GM21825 (cell line): ENCODE results near the gene DOHH.

ENCODE experiments used
- ATAC-seq: cut with Tn5 transposase; IDR thresholded peaks from one replicate; pipeline ENCODE4 v1.9.1; 2021; ENCODE audit warnings: mild to moderate bottlenecking, moderate library complexity; ENCODE audit not compliant: unreplicated experiment

DOHH gene

DNA sequence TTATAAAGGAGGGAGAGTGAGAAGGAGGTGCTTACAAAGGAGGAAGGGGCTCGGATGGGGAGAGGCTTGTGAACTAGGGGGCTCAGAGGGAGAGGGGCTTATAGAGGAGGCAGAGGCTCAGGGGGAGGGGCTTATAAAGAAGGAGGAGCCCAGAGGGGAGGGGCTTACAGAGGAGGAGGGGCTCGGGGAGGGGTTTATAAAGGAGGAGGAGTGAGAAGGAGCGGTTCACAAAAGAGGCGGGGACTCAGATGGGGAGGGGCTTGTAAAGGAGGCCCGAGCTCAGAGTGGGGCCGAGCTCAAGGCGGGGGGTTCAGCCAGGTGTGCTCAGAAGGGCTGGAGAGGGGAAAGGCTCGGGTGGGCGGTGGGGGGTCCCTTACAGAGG lies 20.6 kb downstream of the DOHH start:
- no peak for ATAC-seq

DNA sequence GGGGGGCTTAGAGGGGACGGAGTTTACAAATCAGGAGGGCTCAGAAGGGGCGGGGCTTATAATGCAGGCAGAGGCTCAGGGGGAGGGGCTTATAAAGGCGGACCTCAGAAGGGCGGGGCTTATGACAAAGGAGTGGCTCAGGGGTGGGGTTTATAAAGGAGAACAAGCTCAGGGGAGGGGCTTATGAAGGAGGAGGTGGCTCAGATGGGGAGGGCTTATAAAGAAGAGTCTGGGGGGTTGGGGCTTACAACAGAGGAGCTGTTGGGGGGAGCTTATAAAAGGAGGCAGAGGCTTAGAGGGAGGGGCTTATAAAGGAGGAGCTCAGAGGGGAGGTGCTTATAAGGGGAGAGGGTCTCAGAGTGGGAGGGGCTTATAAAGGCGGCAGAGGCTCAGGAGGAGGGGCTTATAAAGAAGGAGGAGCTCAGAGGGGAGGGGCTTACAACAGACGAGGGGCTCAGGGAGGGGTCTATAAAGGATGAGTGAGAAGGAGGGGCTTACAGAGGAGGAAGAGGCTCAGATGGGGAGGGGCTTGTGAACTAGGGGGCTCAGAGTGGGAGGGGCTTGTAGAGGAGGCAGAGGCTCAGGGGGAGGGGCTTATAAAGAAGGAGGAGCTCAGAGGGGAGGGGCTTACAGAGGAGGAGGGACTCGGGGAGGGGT lies 21.2 kb downstream of the DOHH start:
- ATAC-seq = no peak

DNA sequence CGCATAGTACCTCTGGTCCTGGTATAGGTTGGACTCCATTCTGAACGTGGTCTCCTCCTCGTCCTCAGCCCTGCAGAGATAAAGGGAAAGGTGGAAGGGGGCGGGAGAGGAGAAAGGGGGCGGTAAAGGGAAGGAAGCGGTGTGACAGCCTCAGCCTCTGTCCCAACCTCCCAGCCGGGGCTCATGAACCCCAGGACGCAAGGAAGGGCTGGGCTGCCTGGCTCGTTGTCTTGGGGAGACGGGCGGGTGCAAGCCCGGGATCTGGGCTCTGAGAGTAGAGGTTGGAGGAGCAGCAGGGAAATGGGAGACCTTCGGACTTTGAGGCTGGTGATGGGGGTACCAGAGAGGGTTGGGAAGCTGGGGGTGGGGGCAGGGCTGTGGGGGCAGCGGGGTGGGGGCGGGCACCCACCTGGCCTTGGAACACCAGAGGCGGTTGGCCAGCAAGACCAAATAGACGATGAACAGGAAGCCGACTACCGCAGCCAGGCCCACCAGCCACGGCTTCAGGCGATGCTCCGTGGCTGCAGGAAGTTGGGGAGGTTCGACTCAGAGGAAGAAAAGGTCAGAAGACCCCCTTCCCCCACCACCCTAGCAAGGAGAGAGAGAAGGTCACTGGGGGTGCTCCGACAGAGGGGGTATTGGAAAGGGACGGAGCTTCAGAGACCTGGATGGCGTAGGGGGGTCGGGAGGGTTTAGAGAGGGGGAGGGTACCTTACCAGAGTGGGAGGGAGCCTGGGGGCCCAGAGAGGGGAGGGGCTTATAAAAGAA lies 21.9 kb downstream of the DOHH start:
- no peak for ATAC-seq

DNA sequence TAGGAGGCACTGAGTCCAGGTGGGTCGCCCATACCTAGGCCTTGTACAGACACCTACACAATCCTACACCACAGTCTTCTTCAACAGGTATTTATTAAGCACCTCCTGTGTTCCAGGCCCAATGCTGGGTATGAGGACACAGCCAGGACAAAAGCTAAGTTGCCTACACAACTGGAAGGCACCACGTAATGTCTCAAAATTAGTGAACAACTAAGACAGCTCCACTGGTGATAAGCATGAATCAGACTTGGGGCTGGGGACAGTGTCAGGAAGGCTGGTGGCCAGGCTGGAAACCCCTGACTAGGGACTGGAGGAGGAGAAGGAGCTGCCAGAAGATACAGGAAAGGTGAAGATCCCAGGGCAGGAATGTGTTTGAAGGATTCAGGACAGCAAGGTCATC lies 22.5 kb downstream of the DOHH start:
- no peak for ATAC-seq

DNA sequence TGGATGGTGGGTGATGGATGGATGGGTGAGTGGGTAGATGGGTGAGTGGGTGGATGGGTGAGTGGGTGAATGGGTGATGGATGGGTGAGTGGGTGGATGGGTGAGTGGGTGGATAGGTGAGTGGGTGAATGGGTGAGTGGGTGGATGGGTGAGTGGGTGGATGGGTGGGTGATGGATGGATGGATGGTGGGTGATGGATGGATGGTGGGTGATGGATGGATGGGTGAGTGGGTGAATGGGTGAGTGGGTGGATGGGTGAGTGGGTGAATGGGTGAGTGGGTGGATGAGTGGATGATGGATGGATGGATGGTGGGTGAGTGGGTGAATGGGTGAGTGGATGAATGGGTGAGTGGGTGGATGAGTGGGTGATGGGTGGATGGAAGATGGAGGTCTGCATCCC lies 23.0 kb downstream of the DOHH start:
- ATAC-seq = no peak

DNA sequence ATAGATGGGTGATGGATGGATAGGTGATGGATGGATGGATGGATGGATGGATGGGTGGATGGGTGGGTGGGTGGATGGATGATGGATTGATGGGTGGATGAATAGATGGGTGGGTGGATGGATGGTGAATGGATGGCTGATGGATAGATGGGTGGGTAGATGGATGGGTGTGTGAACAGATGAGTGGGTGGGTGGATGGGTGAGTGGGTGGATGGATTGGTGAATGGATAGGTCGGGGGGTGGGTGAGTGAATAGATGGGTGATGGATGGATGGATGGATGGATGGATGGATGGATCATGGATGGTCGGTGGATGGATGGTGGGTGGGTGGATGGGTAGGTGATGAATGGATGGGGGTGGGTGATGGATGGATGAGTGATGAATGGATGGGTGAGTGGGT lies 23.6 kb downstream of the DOHH start:
- ATAC-seq = no peak

DNA sequence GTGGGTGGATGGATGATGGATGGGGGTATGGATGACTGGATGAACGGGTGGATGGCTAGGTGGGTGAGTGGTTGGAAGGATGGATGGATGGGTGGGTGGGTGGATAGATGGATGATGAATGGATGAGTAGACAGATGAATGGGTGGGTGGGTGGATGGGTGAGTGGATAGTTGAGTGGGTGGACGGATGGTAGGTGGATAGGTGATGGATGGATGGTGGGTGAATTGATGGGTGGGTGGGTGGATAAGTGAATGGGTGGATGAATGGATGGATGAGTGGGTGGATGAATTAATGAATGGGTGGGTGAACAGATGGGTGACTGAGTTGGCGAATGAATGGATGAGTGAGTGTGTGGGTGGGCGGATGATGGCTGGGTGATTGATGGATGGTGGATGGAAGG lies 25.0 kb downstream of the DOHH start:
- no peak for ATAC-seq

DNA sequence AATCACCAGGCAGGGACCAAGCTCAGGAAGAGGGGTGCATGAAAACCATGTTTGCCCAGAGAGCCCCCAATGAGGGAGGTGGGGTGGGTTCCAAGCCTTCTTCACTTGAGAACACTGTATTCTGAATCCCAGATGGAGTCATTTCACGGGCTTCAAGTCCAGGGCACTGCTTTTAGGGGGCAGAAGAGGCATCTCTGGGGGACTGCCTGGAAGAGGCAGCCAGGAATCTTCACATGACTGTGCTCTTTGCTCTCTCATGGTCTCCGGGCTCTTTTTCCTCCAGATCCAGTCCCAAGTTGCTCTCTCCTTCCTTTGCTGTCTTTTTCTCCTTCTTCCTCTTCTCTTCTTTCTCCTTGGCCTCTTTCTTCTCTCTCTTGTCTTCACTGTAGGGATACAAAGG lies 25.9 kb downstream of the DOHH start:
- no peak for ATAC-seq

DNA sequence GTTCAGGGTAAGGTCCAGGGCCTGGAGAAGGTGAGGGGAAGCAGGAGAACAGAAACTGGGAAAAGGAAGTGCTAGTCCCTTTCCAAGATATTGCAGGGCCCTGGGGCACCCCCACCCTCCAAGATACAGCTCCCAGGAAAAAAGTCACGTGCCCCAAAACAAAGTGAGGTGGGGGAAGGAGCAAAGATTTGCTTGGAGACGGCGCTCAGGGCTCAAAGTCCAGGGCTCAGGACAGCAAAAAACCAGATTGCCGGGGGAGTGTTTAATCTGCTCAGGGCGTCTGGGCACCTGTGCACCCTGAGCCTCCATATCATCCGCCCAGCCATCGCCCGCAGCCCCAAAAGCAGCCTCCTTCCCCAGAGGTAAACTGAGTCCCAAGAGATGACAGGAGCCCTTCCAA lies 26.5 kb downstream of the DOHH start:
- ATAC-seq = no peak

DNA sequence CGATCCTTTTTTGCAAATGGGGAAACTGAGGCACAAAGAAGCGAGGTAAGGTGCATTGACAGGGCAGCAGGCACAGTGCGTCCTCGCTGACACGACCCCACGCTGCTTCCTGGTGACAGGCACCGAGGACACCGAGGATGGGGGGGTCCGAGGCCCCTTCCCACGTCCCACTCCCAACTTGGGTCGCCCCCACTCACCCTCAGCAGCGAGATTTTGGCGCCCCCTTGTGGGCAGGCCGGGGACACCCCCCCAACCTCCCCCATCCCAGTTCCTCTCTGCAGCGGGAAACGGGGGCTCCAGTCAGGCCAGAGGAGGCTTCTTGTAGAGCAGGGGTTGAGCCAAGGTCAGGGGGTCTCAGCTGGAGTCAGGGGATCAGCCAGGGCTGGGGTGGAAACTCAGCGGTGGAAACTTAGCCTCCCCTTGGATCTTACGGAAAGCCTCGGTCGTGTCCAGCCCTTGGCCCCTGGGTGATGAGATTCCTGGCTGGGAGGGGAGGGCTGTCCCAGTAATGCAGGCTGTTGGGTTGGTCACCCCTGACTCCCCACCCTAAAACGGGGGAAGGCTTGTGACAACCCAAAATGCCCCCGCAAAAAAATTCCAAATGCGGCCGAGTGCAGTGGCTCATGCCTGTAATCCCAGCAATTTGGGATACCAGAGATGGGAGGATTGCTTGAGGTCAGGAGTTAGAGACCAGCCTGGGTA lies 28.4 kb downstream of the DOHH start:
- ATAC-seq = no peak

DNA sequence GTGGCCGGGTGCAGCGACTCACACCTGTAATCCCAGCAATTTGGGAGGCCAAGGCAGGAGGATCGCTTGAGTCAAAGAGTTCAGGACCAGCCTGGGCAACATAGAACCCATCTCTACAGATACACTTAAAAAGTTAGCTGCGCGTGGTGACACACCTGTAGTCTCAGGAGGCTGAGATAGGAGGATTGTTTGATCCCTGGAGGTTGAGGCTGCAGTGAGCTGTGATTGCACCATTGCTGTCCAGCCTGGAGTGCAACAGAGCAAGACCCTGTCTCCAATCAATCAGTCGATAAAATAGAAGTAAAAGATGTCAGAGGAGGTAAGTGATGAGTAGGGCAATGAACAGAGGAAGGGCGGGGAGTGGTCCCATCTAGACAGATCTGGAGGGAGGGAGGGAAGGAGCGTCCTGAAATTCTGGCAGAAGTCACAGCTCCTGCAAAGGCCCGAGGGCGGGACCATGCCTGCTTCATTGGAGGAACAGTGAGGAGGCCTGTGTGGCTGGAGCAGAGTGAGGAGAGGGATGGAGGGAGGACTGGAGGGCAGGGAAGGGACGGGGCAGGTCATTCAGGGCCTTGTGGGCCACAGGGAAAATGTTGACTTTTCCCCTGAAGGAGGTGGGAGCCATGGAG lies 29.9 kb downstream of the DOHH start:
- no peak for ATAC-seq

DNA sequence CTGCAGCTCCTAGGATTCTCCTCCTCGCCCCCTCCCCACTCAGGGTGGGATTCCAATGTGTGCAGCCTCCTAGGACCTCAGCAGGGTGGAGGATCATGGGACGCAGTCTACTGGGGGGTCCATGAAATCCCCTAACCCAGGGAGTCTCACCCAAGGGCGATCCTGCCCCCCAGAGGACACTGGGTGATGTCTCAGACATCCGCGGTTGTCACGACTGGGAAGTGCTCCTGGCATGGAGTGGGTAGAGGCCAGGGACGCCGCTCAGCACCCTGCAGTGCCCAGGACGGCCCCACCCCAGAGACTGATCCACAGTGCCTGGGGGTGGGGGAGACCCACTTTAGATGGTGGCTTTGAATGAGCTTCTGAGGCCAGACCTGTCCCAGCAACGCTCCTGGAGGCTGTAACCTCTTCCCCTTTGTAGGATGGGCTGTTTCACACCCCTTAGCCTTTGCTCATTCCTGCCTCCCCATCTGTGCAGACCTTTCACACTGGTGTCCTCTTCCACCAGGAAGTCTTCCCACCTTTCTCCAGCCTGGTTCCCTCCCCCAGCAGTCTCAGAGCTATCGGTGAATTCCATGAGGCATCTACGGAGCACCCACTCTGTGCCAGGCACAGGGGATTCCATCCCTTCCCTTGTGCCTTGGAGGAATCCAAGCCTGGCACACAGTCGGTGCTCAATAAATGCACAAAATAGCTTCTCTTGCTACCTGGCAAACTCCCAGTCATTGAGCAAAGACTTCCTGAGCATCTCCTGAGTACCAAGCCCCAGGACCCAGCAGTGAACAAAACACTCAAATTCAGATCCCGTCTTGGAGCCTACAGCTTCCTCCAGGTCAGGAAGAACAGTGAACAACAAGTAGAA lies 30.6 kb downstream of the DOHH start:
- no peak for ATAC-seq

DNA sequence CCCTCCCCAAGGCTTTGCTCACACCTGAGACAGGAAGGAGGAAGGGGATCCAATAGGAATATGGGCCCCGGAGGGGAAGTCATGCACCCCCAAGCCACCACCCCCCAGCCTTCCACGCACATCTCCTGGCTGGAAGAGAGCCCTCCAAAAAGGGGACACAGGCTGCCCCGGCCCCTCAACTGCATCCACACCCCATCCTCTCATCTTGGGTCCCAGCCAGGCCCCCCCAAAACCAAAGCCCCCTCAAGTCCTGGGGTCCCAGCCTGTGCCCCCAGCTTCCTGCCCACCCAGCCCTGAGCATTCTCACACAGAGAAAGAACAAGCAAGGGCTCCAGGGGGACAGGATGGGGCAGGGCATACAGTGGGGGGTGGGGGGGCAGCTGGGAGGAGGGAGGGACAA lies 32.3 kb downstream of the DOHH start:
- ATAC-seq = no peak

DNA sequence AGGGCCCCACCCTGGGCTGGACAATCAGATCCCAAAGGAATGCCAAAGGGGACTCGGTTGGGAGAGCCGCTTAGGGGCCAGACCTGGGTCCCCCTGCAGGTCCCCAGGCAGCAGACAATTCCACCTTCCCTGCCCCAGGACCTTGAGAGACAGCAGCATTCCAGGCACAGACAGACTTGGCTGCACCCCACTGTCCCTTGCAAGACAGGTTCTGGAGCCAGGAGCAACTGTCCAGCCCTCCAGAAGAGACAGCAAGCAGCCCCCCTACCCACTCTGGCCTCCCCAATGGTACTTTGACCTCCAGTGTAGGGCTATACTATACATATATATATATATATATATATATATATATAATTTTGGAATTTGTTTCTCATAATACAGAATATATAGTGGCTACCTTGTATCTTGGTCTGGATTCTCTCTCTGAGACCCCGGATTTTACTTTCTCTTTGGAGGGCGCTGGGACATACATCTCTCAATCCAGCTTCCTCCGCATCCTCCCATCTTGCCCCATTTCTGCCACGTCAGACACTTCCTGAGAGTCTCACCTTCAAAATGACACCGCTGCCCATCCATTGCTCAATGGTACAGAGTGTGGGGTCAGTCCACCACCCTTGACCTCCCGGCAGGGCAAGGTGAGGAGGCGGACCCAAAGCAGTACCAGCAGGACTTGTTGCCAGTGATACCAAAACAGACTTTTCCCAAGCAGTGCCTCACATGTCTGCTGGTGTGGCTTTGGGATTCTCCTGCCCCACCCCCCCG lies 32.9 kb downstream of the DOHH start:
- ATAC-seq = no peak

DNA sequence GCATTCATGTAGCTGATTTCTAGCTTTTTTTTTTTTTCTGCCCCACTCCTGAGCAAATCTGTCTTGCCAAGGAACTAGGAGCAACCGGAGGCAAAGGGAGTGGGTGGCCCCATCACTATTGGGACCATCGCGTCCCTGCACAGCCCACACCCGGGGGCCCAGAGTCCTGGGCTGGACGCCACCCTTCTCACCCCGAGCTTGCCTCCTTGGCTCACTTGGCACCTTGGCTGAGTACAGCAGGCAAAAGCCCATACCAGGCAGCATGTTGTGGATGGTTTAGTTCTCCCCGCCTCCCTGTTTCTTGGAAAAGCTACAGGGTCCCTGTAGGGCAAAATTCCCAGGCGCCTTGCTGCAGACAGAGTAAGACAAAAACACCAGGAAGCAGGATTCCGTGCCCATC lies 33.8 kb downstream of the DOHH start:
- no peak for ATAC-seq

DNA sequence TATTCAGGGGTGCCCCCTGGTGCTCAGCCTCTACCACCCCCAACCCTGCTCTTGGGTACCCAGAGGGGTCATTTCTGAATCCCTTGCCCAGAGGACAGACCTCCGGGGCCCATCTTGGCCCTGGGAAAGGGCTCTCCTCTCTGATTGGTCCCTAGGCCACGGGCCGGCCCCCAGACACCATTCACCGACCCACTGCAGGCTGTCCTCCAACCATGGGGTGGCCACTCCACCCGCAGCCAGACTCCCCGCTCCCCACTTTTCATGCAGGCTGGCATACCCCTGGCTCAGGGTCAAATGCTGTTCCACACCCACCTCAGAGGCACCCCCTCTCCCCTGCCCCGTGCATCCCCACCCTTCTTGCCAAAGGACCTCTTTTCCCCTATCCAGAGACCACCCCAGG lies 34.9 kb downstream of the DOHH start:
- no peak for ATAC-seq

DNA sequence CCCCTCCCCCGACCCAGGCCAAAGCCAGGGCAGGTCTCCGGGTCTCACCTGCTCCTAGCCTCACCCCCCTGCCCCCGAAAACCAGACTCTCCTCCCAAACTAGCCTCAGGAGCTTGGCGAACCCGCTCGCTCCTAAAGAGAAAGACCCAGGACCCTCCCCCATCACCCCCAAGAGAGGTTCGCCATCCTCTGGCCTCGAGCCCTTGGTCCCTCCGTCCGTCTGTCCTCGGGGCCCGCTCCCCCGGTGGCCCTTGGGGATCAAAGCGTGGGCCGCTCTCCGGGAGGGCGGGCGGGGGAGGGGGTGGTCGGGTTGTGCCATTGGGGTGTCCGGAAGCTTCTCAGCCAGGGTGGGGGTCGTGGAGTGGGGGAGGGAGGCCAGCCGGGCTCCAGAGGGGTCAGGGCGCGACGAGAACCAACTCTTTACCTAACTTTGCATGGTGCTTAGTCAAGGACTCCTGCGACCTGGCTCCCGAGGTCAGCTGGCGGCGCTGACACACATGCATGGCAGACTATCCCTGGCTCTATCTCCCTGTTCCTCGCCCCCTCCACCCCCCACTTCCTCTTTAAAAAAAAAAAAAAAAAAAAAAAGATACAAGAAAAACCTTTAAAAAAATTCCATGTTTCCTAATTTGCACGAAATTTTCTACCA lies 35.8 kb downstream of the DOHH start:
- no peak for ATAC-seq

DNA sequence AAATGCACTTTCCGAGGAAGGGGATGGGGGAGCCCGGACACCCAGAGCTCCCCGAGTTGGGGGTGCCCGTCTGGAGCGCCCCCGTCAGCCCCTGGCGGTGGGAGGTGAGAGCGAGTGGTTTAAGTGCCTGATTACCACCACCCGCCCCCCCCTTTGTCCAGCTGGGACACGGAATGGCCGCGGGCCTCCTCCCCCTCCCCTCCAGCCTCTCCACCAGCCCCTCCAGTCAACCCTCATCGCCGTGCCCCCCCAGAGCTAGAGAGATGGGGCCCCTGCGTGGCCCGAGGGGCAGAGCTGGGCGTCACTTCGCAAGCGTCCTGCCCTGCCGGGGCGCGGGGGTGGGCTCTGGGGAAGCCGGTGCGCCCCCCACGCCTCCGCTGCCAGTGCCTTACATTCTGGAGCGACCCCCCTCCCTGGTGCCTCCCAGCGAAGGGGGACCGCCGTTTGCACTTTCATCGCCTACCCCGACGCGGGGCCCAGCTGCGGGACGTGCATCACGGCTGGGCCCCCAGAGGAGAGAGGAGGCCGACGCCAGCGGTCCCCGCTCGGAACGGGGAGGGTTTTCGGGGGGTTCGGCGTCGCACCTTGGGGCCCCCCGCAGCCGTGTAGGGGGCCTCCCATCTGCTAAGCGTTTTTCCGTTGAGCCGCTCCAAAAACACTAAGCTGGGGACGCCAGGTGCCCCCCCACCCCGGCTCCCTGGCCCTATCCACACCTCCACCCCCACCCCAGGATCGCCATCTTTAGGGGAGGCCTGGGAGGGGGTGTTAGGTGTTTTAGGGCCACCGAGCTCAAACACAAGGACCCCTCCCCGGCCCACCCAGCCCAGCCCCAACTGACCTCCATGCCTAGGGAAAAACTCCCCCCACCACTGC lies 36.5 kb downstream of the DOHH start:
- no peak for ATAC-seq
